DOHH2 (cell line): Measurements from ENCODE around the gene ATXN2.

Experiments
- CTCF ChIP-seq: fragments of 200-600 bp; sonication (generic); IDR thresholded peaks from one replicate; pipeline ENCODE4 v1.5.1; 2014; ENCODE audit warnings: antibody characterized with exemption, mild to moderate bottlenecking, low read depth, low read length; ENCODE audit not compliant: poor library complexity, severe bottlenecking
- EZH2phosphoT487 ChIP-seq: fragments of 200-600 bp; sonication (generic); IDR thresholded peaks from 2 replicates; pipeline ENCODE4 v1.6.1; 2017; ENCODE audit warnings: borderline replicate concordance, mild to moderate bottlenecking, antibody characterized with exemption, low read length, moderate library complexity, mixed read lengths

DNA sequence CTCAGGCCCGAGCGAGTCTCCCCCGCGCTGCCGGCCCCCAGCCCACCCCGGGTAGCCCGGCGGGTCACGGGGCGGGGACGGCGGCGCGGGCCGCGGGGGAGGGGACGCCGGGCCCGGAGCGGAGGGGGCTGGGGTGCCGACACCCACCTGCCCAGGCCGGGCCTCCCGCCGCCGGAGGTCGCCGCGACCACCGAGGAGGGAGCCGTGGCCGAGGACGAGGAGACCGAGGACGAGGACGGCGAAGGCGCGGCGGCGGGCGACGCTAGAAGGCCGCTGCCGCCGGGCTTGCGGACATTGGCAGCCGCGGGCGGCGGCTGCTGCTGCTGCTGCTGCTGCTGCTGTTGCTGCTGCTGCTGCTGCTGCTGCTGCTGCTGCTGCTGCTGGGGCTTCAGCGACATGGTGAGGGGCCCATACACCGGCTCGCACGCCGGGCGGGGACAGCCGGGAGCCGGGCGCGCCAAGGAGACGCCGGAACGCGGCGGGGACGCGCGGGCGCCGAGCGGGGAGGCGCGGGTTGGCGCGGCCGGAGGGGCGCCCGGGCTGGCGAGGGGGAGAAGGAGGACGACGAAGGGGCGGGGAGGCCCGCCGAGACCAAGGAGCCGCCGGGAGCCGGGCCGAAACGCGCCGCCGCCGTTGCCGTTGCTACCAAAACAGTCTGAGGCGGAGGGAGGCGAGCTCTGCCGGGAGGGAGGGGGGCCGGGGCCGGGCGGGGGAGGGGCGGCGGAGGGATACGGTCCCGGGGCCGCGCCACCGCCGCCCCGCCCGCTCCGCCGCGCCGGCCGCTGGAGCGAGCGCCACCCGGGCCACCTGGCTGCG is at the start of gene ATXN2:
- TF ChIP-seq CTCF = no peak
- TF ChIP-seq EZH2phosphoT487 = no peak
